NCI-H82 (cell line): Measurements from ENCODE around the gene PDHA1.

ENCODE experiments used
- DNase-seq: peaks from one replicate; lab custom pipeline; 2025; lab: John Stamatoyannopoulos, UW

The PDHA1 gene

DNA sequence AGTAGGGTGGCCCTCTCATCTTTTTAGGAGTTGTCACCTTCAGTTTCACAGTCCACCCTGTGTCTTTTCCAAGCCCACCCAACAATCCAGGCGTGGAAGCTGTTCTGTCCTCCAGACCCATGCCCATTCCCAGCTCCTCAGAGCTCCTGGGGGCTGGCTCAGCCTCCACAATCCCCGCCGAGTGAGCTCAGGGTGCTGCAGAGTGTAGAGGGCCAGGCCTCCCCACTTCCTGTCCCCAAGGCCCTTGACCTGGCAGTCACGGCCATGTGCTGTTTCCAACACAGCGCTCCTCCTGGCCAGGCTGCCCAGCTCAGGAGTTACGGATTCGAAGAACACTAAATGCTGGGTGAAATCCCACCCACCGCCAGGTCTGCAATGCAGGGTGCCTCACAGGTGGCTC is 31.8 kb downstream of the PDHA1 start:
- DNase-seq: no peak

DNA sequence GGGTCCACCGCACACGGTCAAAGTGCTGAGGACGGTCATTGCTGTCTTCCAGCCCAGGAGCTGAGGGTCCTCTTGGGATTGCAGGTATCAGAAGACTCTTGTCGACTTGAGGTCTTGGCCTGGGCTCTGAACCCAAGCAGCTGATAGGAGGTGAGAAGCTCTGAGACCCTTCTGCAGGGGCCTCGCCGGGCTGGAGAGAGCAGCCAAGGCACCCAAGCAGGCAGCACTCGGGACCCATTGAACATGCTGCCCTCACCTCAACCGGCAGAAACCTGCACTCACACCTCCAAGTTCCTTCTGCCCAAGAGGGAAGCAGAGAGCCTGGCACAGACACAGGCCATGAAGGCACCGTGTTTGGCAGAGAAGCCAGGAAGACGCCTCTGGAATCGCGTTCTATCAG is 34.1 kb downstream of the PDHA1 start:
- no peak for DNase-seq

DNA sequence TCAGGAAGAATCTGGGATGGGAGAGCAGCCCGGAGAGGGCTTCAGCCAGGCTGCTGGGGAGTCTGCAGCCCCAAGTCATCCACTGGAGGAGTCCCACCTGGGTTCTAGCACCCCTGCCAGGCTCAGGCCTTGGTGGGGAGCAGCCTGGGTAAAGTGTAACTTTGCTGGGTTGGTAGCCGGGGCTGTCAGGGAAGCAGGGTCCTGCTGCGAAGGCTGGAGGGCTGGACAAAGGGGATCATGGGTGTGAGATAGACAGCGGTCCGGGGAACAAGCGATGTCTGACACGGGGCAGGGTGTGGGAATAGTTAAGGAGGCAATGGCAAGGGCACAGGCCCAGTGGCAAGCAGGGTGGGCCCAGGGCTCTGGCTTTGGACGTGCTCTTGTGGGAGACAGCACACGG is 37.6 kb downstream of the PDHA1 start:
- DNase-seq: no peak

DNA sequence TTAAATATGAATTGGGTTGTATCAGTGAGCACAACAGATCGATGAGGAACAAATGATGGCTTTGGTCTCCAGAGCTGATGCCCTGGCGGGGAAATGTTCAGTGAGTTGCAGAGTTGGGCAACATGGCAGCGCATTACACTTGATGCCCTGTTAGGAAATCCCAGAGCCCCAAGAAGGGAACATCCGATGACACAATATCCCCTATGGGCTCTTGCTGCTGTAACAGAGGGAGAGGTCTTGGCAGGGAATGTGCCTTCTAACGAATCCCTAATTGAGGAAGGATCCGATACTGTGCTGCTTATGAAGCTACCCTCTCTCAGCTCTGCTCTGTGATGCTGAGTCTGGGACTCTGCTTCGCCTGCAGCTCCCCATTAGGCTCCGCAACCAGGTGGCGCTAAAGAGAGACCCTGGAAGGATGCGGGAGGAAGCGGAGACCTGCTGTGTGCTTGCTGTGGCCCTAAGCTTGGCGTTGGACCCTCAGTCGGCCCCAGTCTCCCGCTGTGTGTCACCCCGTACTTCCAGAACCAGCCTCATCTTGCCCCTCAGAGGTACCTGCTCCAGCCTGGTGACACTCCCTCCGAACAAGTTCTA is 38.9 kb downstream of the PDHA1 start:
- peak; percentile 79 for DNase-seq

DNA sequence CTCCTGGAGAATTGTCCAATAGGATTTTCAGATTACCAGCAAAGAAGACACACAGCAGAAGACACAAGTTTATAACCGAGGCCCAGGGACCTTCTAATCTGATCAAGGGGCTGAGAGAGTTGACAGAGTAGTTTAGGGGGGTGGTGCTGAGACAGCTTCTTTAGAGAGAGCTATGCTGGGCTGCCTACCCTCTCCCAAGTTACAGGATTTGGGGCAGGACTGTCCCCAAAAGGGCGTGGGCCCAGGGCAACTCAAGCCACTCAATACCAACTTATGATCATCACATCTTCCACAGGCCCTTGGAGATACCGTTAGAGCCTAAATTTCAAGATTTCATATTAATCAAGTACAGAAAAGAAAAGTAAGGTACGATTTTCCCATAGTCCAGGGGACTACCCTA is 43.0 kb downstream of the PDHA1 start:
- no peak for DNase-seq

DNA sequence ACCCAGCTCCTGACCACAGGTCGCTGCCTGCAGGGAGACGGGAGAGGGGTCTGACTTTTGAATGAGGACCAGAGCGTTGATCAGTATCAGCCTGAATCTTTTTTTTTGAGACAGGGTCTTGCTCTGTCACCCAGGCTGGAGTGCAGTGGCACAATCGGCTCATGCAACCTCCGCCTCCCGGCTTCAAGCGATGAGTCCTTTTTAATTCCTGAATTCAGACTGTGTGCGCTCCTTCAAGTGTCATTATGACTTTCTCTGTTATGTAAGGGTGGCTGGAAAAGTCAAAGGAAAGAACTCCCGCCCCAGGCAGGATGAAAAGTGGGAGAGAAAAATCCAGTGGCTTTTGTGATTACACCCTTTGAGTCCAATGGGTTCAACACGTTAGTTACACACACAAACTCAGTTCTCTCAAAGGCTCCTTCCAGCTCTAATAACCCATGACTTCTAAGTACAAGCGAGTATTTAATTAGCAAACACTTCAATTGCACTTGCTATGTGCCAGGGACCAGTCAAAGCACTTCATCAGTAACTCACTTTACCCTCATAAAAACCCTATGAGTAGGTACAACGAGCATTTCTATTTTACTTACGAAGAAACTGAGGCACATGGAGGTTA is 44.4 kb downstream of the PDHA1 start:
- DNase-seq: no peak

DNA sequence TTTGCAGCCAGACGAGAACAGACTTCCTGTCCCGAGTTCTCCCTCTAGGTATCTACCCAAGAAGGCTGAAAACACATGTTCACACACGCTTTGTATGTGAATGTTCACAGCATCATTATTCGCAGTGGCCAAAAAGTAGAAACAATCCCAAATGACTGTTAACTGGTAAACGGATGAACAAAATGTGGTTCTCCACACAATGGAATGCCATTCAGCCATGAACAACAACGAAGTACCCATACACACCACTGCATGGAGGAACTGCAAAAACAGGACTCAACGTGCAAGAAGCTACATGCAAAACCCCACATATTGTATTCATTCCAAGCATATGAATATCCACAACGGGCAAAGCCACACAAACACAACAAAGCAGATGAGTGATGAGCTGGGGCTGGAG is 45.0 kb downstream of the PDHA1 start:
- DNase-seq: no peak

DNA sequence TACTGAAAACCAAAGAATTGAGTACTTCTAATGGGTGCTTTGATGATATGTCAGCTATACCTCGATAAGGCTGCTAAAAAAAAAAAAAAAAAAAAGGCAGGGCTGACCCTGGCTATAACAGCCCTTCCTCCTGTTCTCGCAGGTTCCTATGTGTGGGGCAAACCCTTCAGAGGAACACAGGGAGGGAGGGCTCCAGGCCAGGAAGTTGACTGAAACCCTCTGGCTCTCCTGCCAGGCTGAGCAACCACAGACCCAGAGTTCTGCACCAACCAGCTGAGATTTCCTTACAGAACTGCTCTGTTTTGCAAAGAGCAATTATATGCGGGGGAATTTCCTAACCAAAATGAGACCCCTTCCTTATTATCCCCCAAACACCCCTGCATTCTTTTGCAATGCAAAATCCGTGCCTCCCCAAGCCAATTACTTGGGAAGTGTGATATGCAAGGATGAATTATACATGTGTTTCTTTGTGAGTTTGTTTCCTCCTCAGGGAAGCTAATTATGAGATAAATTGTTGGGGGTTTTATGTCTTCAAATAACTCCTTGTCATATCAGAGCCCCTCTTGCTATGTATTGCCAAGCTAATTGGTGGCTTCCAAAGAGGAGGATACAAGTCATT is 45.6 kb downstream of the PDHA1 start:
- no peak for DNase-seq

DNA sequence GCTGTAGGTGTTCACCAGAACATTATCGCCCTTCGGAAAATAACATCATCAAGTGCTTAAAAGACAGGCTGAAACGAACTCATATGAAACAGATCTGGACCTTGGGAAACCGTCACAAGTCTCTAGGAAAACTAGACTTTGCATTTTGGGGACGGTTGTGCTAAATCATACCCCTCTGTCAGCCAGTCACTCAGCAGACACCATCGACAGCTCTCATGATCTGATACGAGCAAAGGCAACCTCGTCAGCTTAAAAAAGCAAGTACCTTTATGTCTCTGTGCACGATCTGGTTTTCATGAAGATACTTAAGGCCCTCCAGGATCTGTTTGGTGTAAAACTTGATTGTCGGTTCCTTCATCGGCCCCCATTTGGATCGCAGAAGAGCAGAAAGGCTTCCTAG is 48.4 kb downstream of the PDHA1 start:
- no peak for DNase-seq

DNA sequence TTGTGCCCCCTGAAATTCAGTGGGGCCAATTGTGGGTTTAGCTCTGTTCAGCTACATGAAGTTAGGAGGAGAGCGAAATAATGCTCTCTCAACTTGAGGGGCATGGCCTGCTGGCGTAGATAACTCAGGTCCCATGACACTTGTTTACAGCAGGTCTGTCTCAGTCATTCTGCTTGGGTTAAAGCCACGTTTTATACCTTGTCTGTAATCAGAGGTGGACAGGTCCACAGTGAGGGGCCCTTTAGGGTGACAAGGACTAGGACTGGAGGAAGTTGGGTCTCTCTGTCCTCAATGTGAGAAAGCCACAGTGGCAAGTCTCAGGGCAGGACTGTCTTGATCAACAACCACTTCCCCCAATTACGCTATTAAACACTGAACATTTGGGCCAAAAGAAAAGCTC is 49.0 kb downstream of the PDHA1 start:
- DNase-seq: no peak

DNA sequence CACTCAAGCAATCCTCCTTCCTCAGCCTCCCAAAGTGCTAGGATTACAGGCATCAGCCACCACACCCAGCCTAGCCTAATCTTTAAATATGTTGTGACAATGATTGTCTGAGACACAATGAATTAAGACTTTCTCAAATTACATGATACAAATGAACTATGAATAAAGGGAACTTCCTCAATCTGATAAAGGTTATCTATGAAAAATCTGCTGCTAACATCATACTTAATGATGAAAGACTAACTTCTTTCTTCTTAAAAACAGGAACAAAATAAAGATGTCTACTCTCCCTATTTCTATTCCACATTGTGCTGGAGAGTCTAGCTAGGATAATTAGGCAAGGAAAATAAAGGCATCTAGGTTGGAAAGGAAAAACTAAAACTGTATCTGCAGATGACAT is 60.0 kb downstream of the PDHA1 start:
- DNase-seq: no peak

DNA sequence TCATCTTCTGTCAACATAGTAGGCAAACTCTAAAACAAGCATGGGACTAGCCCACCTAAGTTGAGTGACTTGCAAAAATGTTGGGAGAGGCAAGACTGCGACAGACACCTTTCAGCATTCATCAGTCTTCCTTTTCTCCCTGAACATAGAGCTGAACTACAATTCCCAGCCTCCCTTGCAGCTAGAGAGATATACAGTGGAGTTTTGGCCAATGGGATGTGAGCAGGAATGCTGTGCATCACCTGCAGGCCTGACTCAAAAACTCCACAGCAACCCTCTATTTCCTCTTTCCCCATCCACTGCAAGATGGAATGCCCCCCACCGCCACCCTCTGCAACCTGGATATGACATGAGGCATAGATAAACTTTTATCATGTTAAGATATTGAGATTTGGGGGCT is 66.5 kb downstream of the PDHA1 start:
- no peak for DNase-seq
